HG02973 (cell line): ENCODE results near the gene NPDC1.

ENCODE experiments used
- ATAC-seq: cut with Tn5 transposase; IDR thresholded peaks from one replicate; pipeline ENCODE4 v1.9.1; 2021; ENCODE audit warnings: moderate library complexity; ENCODE audit not compliant: unreplicated experiment

NPDC1 gene

GRCh38 chr9:137027369-137028262 lies 18.4 kb downstream of the NPDC1 start, which contains the start of gene ABCA2:
ABCA2 (minus strand) TSS chr9:137028237; CDS start chr9:137028140, 97 bp downstream.
- no peak for ATAC-seq

GRCh38 chr9:137026828-137027227 lies 19.1 kb downstream of the NPDC1 start:
- ATAC-seq, result no peak

GRCh38 chr9:137026384-137026783 lies 19.6 kb downstream of the NPDC1 start:
- ATAC-seq, result no peak

DNA sequence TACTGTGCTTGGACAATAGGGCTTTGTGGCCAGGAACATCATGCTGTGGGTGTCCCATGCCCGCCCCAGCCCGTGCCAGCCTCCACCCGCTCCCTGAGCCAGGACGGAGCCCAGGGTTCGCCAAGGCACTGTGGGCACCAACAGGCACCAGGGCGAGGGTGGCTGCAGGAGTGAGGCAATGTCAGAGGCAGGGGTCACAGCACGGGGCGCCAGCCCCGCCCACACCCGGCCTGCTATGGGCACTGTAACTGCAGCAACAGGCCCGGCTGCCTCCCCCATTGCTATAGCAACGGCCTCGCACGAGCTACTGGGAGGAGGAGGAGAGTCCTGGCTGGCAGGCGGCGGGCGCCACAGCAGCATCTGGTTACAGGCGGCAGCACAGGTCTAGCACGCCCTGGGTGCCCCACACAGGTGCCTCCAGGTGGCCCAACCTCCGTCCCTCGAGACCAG lies 20.4 kb downstream of the NPDC1 start:
- ATAC-seq, result no peak

DNA sequence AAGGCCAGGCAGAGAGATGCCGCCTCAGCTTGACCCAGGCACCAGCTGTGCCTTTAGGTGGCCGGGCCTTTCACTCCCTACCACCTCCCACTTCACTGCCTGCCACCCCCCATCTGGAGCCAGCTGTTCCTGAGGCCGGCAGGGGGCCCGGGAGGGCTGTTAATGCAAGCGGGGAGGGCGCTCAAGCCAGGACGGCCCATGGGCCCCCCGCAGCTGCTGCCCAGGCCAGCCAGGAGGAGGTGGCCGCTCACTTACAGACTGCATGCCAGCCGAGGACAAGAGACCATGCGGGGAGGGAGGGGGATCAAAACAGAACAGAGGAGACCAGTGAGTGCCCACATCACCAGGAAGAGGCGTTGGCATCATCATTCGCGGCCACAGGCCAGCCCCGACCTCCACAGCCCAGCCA lies 22.4 kb downstream of the NPDC1 start:
- no peak for ATAC-seq

DNA sequence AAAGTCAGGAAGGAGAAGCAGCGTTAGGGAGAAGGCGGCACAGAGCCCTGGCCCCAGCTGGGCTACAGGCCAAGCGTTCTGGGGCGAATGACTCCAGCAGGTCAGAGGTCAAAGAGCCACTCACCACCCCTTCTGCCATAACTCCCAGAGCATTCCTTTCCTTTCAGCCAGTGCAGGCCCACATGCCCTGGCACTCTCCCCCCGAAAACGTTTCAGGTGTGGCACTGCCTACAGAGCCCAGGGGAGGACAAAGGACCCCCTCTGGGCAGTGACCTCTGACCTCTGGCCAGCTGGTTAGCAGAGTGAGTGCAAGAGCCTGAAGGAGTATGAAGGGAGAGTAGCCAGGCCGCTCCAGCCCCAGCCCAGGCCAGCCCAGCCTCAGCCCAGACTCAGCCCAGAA lies 22.8 kb downstream of the NPDC1 start:
- no peak for ATAC-seq

- ATAC-seq, result no peak
Observed at GRCh38 chr9:137022662-137023008, 23.3 kb downstream of the NPDC1 start.

- no peak for ATAC-seq
Observed at GRCh38 chr9:137021979-137022661, 23.9 kb downstream of the NPDC1 start.

DNA sequence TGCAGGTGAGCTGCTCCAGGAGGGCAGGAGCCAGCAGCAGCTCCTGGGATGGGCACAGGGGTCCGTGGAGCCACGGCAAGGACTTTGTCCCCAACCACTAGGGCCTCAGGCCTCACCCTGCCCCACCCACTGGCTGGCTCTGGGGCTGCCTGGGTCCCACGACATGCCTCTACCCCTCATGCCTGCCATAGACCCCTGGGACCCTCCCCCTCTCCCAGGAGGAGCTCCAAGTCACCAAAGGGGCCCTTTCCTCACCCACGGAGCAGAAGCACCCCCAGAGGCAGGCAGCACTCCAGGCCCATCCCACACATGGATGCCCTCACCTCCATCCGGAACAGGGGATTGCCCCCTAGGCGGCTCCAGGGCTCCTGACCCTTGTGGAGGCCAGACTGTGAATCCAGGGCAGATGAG lies 24.4 kb downstream of the NPDC1 start:
- no peak for ATAC-seq

- ATAC-seq, result no peak
Observed at GRCh38 chr9:137020771-137021567, 25.0 kb downstream of the NPDC1 start.

DNA sequence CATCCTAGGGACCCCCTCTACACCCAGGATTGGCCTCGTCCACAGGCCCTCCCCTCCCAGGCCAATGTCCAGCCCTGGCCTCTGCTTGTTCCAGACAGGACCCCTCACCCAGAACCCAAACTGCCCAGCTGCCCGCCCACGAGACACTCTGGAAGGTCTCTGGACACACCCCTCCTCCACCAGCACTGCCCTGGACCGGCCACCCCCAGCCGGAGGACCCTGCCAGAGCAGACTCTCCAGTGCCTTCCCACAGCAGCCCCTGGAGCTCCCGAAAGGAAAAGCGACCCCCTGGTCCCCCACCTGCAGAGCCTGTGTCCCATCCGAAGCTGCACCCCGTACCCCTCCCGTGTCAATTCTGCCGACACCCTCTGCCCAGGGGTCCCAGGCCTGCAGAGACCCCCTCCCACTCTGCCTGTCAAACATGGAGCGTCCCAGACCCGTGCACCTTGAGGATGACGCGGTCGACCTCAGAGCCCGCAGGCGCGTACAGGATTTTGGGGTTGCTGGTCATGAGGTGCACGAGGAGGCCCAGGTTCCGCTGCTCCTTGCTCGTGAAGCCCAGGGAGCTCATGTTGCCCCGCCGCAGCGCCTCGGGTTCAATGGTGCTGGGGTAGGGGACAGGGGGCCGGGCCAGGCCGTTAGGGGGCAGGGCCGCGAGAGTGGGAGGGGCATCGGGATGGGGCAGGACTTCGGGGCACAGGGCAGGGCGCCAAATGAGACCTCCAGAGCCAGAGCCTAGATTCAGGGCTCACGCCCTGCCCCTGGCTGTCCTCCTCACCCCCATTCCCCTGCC lies 25.9 kb downstream of the NPDC1 start:
- ATAC-seq, result no peak

- no peak for ATAC-seq
Observed at GRCh38 chr9:137018761-137019559, 27.0 kb downstream of the NPDC1 start.

GRCh38 chr9:137017791-137018497 lies 28.0 kb downstream of the NPDC1 start:
- ATAC-seq, result no peak

DNA sequence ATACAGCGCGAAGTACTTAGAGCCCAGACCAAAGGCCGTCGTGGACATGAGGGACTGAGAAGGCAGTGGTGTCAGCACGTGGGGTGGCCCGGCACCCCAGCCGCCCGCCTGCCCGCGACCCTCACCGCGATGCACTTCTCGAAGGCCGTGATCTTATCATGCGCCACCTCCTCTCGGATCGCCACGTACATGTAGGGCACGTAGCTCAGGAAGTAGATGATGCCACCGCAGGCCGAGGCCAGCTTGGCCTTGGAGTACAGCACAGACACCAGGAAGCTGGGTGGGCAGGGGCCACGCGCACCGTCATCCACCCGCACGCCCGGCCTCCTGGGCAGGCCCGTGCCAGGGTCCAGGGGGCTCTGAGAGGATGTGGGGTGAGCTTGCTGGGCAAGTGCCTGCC lies 28.9 kb downstream of the NPDC1 start:
- no peak for ATAC-seq

DNA sequence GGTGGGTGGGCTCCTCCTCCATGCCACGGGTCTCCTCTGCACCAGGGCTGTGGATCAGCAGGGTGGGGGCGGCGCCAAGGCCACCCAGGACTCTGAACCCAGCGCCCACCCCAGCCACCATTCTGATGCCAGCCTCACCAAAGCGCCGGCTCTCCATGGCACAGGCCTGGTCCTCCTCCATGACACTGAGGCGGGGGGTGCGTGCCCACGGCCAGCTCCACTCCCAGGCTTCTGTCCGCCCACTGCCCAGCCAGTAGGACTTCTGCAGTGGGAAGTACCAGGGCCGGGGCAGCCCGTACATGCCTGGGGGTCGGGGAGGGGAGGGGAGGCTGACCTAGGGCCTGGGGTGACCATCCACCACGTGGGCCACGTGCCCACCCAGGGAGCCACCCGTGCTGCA lies 29.5 kb downstream of the NPDC1 start:
- no peak for ATAC-seq

DNA sequence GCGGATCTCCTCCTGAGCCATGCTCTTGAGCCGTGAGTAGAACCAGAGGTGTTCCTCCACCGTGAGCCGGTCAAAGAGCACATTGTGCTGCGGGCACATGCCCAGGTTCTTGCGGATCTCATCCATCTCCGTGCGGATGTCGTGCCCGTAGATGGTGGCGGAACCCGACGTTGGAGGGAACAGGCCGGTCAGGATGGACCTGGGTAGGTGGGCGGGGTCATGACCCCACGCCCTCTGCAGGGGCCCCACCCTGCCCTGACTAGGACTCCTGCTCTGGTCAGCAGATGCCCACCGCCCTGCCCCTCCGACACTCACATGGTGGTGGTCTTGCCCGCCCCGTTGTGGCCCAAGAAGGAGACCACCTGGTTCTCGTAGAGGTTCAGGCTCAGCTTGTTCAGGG lies 30.0 kb downstream of the NPDC1 start:
- no peak for ATAC-seq

- no peak for ATAC-seq
Observed at GRCh38 chr9:137015540-137015930, 30.4 kb downstream of the NPDC1 start.

DNA sequence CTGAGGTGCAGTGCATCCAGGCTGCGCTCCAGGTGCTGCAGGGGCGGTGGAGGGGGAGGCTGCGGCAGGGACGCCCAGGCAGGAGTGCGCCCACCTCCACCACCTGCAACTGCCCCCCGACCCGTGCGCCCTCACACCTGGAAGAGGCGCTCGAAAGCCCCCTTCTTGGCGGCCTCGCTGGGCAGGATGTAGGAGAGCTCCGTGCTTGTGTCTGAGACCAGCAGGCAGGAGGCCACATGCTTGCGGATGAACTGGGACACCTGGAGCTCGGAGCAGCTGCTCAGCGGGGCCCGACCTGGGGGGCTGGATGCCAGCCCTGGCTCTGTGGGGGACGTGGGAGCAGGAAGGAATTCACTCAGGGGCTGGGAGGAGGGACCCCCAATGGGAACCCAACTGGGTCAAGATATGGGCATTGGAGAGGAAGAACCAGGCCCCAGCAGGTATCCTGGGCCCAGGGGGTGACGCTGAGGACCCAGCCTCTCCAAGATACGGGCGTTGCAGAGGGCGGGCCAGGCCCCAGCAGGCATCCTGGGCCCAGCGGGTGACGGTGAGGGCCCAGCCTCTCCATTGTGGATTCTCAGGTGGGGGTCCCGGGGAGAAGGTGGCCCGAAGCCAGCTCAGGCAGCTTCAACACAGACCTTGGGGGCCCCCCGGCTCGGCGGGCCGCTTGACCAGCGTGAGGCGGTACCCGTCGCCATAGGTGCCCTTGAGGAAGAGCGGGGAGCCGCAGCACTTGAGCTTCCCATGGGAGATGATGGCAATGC lies 31.0 kb downstream of the NPDC1 start:
- ATAC-seq, result no peak
